GM12878 (cell line): ENCODE measurements around the gene ZC3H8. TPM values are rescaled to one million over a fixed set of nuclear protein-coding genes. Genes with fewer than 3 reads are reported as not detected.

Experiments used
- ATAC-seq: fragments of 200-7000 bp; cut with Tn5 transposase; 3 replicates; pipeline ENCODE4 v1.9.1; 2020; ENCODE audit warnings: mild to moderate bottlenecking, moderate library complexity
- BruUV-seq: library from RNA; stranded (reverse); fragments of 400-500 nt; replicated peaks from 2 replicates; lab custom pipeline; 2021; lab: Mats Ljungman, UMichigan
- CTCF ChIA-PET: fragments of 300-600 bp; sonication (Branson Sonifier 250); formaldehyde crosslinking; extraction: SDS; loops from one replicate; lab custom pipeline; 2021; ENCODE audit warnings: inconsistent platforms; lab: Yijun Ruan, JAX
- POLR2A ChIA-PET: fragments of 350-600 bp; formaldehyde crosslinking; extraction: SDS; loops from one replicate; lab custom pipeline; 2021; ENCODE audit warnings: inconsistent platforms; lab: Charles Lee
- RAD21 ChIA-PET: fragments of 300-600 bp; sonication (Branson Sonifier 250); formaldehyde crosslinking; loops from one replicate; lab custom pipeline; 2023; ENCODE audit warnings: antibody characterized with exemption; ENCODE audit not compliant: unreplicated experiment; lab: Charles Lee
- SMC1A ChIA-PET: fragments of 300-600 bp; sonication (Branson Sonifier 250); formaldehyde crosslinking; loops from one replicate; lab custom pipeline; 2023; ENCODE audit not compliant: unreplicated experiment, uncharacterized antibody; lab: Charles Lee
- DNase-seq: peaks from one replicate; pipeline ENCODE4 v3.0.0-alpha.2; 2011; ENCODE audit warnings: low read depth, low spot score
- FAIRE-seq: peaks from 3 replicates; lab custom pipeline; 2011; peaks lifted over from hg19 to GRCh38; lab: Jason Lieb, UNC
- H2AFZ ChIP-seq: 2 replicates; pipeline ENCODE4 v1.6.0; 2011; ENCODE audit warnings: low read depth, low read length, control low read depth; ENCODE audit not compliant: control insufficient read depth
- H3K27ac ChIP-seq: 2 replicates; pipeline ENCODE4 v1.5.1; 2011; ENCODE audit warnings: control low read depth; ENCODE audit not compliant: control insufficient read depth, insufficient read depth
- H3K27me3 ChIP-seq, 2 experiments: replicated peaks in 1 of 2; 2 replicates each; pipeline versions ENCODE4 v1.6.0 to v1.6.1; 2011; ENCODE audit warnings: low read length in 1 of 2; ENCODE audit not compliant: control insufficient read depth in 2 of 2, insufficient read depth in 2 of 2
- H3K36me3 ChIP-seq, 2 experiments: 2 replicates each; pipeline ENCODE4 v1.5.1; 2011; ENCODE audit warnings: low read length in 1 of 2; ENCODE audit not compliant: control insufficient read depth in 2 of 2, insufficient read depth in 2 of 2
- H3K4me1 ChIP-seq: 2 replicates; pipeline ENCODE4 v1.6.1; 2011; ENCODE audit warnings: mild to moderate bottlenecking, low read length, moderate library complexity, mixed read lengths; ENCODE audit not compliant: control insufficient read depth, insufficient read depth
- H3K4me2 ChIP-seq: 2 replicates; pipeline ENCODE4 v1.6.0; 2011; ENCODE audit warnings: control low read depth; ENCODE audit not compliant: control insufficient read depth, insufficient read depth
- H3K4me3 ChIP-seq: fragments of 200-600 bp; sonication (generic); 2 replicates; pipeline ENCODE4 v1.5.1; 2016
- H3K79me2 ChIP-seq: 2 replicates; pipeline ENCODE4 v1.6.0; 2011; ENCODE audit warnings: low read length; ENCODE audit not compliant: control insufficient read depth, insufficient read depth
- H3K9ac ChIP-seq: 2 replicates; pipeline ENCODE4 v1.8.0; 2011; ENCODE audit warnings: low read length, control low read depth, mixed read lengths; ENCODE audit not compliant: control insufficient read depth, insufficient read depth
- H3K9me3 ChIP-seq: replicated peaks from 3 replicates; pipeline ENCODE4 v1.5.1; 2011; ENCODE audit warnings: mild to moderate bottlenecking, low read length; ENCODE audit not compliant: control insufficient read depth, insufficient read depth
- H4K20me1 ChIP-seq: 2 replicates; pipeline ENCODE4 v1.6.0; 2011; ENCODE audit not compliant: control insufficient read depth, insufficient read depth
- BACH1 ChIP-seq: fragments of 450-650 bp; IDR thresholded peaks from 2 replicates; pipeline ENCODE4 v1.6.1; 2017; ENCODE audit warnings: mild to moderate bottlenecking, borderline replicate concordance
- BRCA1 ChIP-seq: IDR thresholded peaks from 2 replicates; pipeline ENCODE4 v1.6.1; 2011; ENCODE audit warnings: low read depth, low read length, improper control_type of control experiment
- EED ChIP-seq: sonication (generic); IDR thresholded peaks from 2 replicates; pipeline ENCODE4 v1.6.1; 2016; ENCODE audit warnings: antibody characterized with exemption, low read depth
- FOXM1 ChIP-seq: IDR thresholded peaks from 2 replicates; pipeline ENCODE4 v1.6.1; 2012; ENCODE audit warnings: low read depth, mild to moderate bottlenecking, inconsistent platforms, low read length, moderate library complexity
- MYB ChIP-seq: fragments of 150-350 bp; IDR thresholded peaks from 2 replicates; pipeline ENCODE4 v1.6.1; 2014; ENCODE audit warnings: mild to moderate bottlenecking, low read depth, low read length, borderline replicate concordance
- MYC ChIP-seq: IDR thresholded peaks from 2 replicates; pipeline ENCODE4 v1.6.1; 2011; ENCODE audit warnings: mild to moderate bottlenecking, low read length, moderate library complexity, inconsistent platforms; ENCODE audit not compliant: insufficient read depth, insufficient replicate concordance, insufficient read length, severe bottlenecking
- NFXL1 ChIP-seq: fragments of 450-650 bp; IDR thresholded peaks from 2 replicates; pipeline ENCODE4 v1.6.1; 2017; ENCODE audit warnings: antibody characterized with exemption, mild to moderate bottlenecking, borderline replicate concordance
- NR2F1 ChIP-seq: fragments of 450-650 bp; conservative IDR thresholded peaks from 2 replicates; pipeline ENCODE4 v1.6.1; 2017; ENCODE audit warnings: mild to moderate bottlenecking
- PML ChIP-seq: IDR thresholded peaks from 2 replicates; pipeline ENCODE4 v1.6.1; 2012; ENCODE audit warnings: low read length, inconsistent platforms
- RBBP5 ChIP-seq: fragments of 200-600 bp; sonication (generic); conservative IDR thresholded peaks from 2 replicates; pipeline ENCODE4 v1.6.1; 2016
- SIX5 ChIP-seq: IDR thresholded peaks from 2 replicates; pipeline ENCODE4 v1.6.1; 2011; ENCODE audit warnings: mild to moderate bottlenecking, low read depth, low read length, moderate library complexity; ENCODE audit not compliant: severe bottlenecking
- SRF ChIP-seq, 2 experiments: IDR thresholded peaks; 2 replicates each; pipeline ENCODE4 v1.6.1; 2011; ENCODE audit warnings: low read depth in 2 of 2, low read length in 2 of 2, mild to moderate bottlenecking in 1 of 2, moderate library complexity in 1 of 2
- ZBTB33 ChIP-seq: fragments of 450-650 bp; IDR thresholded peaks from 2 replicates; pipeline ENCODE4 v1.6.1; 2017; ENCODE audit warnings: mild to moderate bottlenecking
- ZNF217 ChIP-seq: fragments of 450-650 bp; IDR thresholded peaks from 2 replicates; pipeline ENCODE4 v1.6.1; 2017; ENCODE audit warnings: antibody characterized with exemption, mild to moderate bottlenecking
- WGBS: methylation state at CpG from one replicate; pipeline ENCODE4 v1.1.6; 2016; ENCODE audit warnings: low lambda C conversion rate; ENCODE audit not compliant: insufficient replicate concordance, insufficient coverage; ENCODE audit errors: missing lambda C conversion rate; 5-methylcytosine and 5-hydroxymethylcytosine counted together
- in situ Hi-C: fragments of 300-500 bp; cut with MboI; formaldehyde crosslinking; loops from 9 replicates; pipeline ENCODE4 v1.14.3; 2018; ENCODE audit warnings: mixed read lengths
- intact Hi-C: fragments of 100-400 bp; cut with micrococcal nuclease; formaldehyde crosslinking; loops from one replicate; pipeline ENCODE4 v1.14.2; 2022; ENCODE audit not compliant: unreplicated experiment
- polyA plus RNA-seq, 11 experiments: library from polyadenylated mRNA; depleted of rRNA in 4 of 11; unstranded in 6 of 11; stranded (reverse) in 5 of 11; fragments of >200 nt; fragmentation: Nextera tagmentation in 4 of 11; fragmentation: Illumina TruSeq in 1 of 11; extraction: Ambion mirVana in 4 of 11; extraction: Trizol in 1 of 11; gene quantifications; 1 replicate in 1 of 11; 2 replicates in 10 of 11; pipeline versions ENCODE4 v1.2.1 to v1.2.3, GENCODE V29; 2011 to 2016; ENCODE audit warnings: inconsistent platforms in 2 of 11, missing spikeins in 2 of 11, low read depth in 1 of 11
- total RNA-seq, 4 experiments: library from RNA; depleted of rRNA in 3 of 4; stranded (reverse); fragments of >200 nt in 3 of 4; fragmentation: Illumina TruSeq in 1 of 4; extraction: Trizol in 1 of 4; gene quantifications; 2 replicates each; pipeline versions ENCODE4 v1.2.1 to v1.2.3, GENCODE V29; 2013 to 2021
- TF ChIP-seq, protein P1 (sequence below): fragments of 450-650 bp; IDR thresholded peaks from 2 replicates; pipeline ENCODE4 v1.6.1; 2017; ENCODE audit warnings: mild to moderate bottlenecking, moderate library complexity
- TF ChIP-seq, protein P2 (sequence below): IDR thresholded peaks from 2 replicates; pipeline ENCODE4 v1.6.1; 2011; ENCODE audit warnings: mild to moderate bottlenecking, low read depth, low read length, moderate library complexity; ENCODE audit not compliant: insufficient replicate concordance

The ZC3H8 gene
- total and polyA plus RNA-seq, 10 of the 15 experiments (the other 5 are each of a cell fraction or from before 2014, with no cell fraction given): 9.9 to 28.4 (median 19.5) TPM

DNA sequence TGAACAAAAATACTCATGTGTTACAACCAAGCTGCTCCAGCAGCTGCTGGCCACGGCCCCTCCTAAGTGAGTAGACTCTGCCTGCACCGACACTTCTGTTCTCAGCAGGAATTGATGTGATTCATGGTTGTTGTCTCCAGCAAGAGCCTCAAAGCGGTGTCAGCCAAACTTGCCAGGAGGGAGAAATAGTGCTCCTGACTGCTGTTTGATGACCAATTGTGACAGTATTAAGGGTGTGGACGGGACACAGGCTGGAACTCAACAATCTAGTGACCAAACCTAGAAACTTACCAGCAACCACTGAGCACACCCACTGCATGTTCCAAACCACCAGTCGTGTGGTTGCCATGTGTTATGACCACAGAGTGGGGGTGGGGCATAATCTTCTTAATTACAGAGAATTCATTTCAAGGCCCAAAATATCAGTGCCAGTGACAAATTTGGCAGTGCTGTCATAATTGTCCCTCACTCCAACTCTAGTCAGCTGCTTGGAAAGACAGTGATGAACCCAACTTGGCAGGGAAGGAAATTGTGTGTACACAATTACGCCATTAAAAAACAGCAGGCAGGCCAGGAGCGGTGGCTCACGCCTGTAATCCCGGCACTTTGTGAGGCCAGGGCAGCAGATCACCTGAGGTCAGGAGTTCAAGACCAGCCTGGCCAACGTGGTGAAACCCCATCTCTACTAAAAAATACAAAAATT is 86.3 kb downstream of the ZC3H8 start:
- H4K20me1 ChIP-seq: no peaks in the 10 kb centered on the region
- no TSS peak for BruUV-seq
- H3K27ac ChIP-seq: no peak overlapping the region
- no peaks in the 10 kb centered on the region for H3K36me3 ChIP-seq
- FAIRE-seq (no peak), ATAC-seq (no peak), DNase-seq (no peak)
- H3K27me3 ChIP-seq: no peaks in the 10 kb centered on the region
- H3K4me2 ChIP-seq: no peak overlapping the region
- in situ Hi-C loops: no loop called here
- H3K4me1 ChIP-seq: no peaks in the 10 kb centered on the region
- intact Hi-C loops: no loop called here
- H3K9ac ChIP-seq: no peak overlapping the region
- no peaks in the 10 kb centered on the region for H3K79me2 ChIP-seq
- POLR2A ChIA-PET: no interaction called here
- no peak overlapping the region for H2AFZ ChIP-seq
- CTCF ChIA-PET: interaction anchor here (0.6 kb wide), 1 partner anchor 91 kb away, joined by 3 read pairs; no protein-coding TSS in a partner anchor
- no peak overlapping the region for H3K4me3 ChIP-seq
- SMC1A ChIA-PET: no interaction called here
- WGBS: 62% methylated on average over 10 of the region's 10 CpGs
- H3K9me3 ChIP-seq: no peaks in the 10 kb centered on the region
- RAD21 ChIA-PET: no interaction called here
- no peak for TF ChIP-seq MYC
- no peak for TF ChIP-seq EED
- TF ChIP-seq PML: no peak
- no peak for TF ChIP-seq SIX5
- no peak for TF ChIP-seq RBBP5
- TF ChIP-seq BRCA1: no peak
- TF ChIP-seq BACH1: no peak
- TF ChIP-seq MYB: no peak
- TF ChIP-seq SRF (IDR thresholded peaks at IDR 0.05; ENCODE audit: low read depth in 2 of 2, low read length in 2 of 2): no peak
- no peak for TF ChIP-seq ZBTB33
- no peak for TF ChIP-seq FOXM1
- TF ChIP-seq NFXL1: no peak
- no peak for TF ChIP-seq ZNF217
- TF ChIP-seq NR2F1: no peak
- TF ChIP-seq, protein P1, sequence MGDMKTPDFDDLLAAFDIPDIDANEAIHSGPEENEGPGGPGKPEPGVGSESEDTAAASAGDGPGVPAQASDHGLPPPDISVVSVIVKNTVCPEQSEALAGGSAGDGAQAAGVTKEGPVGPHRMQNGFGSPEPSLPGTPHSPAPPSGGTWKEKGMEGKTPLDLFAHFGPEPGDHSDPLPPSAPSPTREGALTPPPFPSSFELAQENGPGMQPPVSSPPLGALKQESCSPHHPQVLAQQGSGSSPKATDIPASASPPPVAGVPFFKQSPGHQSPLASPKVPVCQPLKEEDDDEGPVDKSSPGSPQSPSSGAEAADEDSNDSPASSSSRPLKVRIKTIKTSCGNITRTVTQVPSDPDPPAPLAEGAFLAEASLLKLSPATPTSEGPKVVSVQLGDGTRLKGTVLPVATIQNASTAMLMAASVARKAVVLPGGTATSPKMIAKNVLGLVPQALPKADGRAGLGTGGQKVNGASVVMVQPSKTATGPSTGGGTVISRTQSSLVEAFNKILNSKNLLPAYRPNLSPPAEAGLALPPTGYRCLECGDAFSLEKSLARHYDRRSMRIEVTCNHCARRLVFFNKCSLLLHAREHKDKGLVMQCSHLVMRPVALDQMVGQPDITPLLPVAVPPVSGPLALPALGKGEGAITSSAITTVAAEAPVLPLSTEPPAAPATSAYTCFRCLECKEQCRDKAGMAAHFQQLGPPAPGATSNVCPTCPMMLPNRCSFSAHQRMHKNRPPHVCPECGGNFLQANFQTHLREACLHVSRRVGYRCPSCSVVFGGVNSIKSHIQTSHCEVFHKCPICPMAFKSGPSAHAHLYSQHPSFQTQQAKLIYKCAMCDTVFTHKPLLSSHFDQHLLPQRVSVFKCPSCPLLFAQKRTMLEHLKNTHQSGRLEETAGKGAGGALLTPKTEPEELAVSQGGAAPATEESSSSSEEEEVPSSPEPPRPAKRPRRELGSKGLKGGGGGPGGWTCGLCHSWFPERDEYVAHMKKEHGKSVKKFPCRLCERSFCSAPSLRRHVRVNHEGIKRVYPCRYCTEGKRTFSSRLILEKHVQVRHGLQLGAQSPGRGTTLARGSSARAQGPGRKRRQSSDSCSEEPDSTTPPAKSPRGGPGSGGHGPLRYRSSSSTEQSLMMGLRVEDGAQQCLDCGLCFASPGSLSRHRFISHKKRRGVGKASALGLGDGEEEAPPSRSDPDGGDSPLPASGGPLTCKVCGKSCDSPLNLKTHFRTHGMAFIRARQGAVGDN: no peak
- TF ChIP-seq, protein P2, sequence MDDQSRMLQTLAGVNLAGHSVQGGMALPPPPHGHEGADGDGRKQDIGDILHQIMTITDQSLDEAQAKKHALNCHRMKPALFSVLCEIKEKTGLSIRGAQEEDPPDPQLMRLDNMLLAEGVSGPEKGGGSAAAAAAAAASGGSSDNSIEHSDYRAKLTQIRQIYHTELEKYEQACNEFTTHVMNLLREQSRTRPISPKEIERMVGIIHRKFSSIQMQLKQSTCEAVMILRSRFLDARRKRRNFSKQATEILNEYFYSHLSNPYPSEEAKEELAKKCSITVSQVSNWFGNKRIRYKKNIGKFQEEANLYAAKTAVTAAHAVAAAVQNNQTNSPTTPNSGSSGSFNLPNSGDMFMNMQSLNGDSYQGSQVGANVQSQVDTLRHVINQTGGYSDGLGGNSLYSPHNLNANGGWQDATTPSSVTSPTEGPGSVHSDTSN: no peak
